Hepatocyte (in vitro differentiated cells): Measurements from ENCODE around the gene RAB37. TPM values are rescaled to one million over a fixed set of nuclear protein-coding genes. Genes with fewer than 3 reads are reported as not detected.

Experiments used
- DNase-seq: peaks from one replicate; pipeline ENCODE4 v3.0.0-alpha.2; 2016; ENCODE audit warnings: low spot score
- H2AFZ ChIP-seq: fragments of 200-600 bp; sonication (generic); 2 replicates; pipeline ENCODE4 v1.6.0; 2016; ENCODE audit warnings: antibody characterized with exemption, mild to moderate bottlenecking
- H3K27ac ChIP-seq: fragments of 200-600 bp; sonication (generic); 2 replicates; pipeline ENCODE4 v1.5.1; 2016; ENCODE audit warnings: mild to moderate bottlenecking
- H3K27me3 ChIP-seq: fragments of 200-600 bp; sonication (generic); 2 replicates; pipeline ENCODE4 v1.6.1; 2016
- H3K36me3 ChIP-seq: fragments of 200-600 bp; sonication (generic); replicated peaks from 2 replicates; pipeline ENCODE4 v1.5.1; 2016; ENCODE audit warnings: low read depth; ENCODE audit not compliant: insufficient read depth
- H3K4me1 ChIP-seq: fragments of 200-600 bp; sonication (generic); 2 replicates; pipeline ENCODE4 v1.5.1; 2016; ENCODE audit warnings: mild to moderate bottlenecking, moderate library complexity; ENCODE audit not compliant: insufficient read depth
- H3K4me2 ChIP-seq: fragments of 200-600 bp; sonication (generic); 2 replicates; pipeline ENCODE4 v1.6.0; 2016
- H3K4me3 ChIP-seq: fragments of 200-600 bp; sonication (generic); 2 replicates; pipeline ENCODE4 v1.5.1; 2016; ENCODE audit warnings: mild to moderate bottlenecking
- H3K79me2 ChIP-seq: fragments of 200-600 bp; sonication (generic); 2 replicates; pipeline ENCODE4 v1.6.0; 2017; ENCODE audit warnings: mild to moderate bottlenecking
- H3K9me2 ChIP-seq: fragments of 200-600 bp; sonication (generic); replicated peaks from 2 replicates; pipeline ENCODE4 v1.6.0; 2017; ENCODE audit warnings: mild to moderate bottlenecking; ENCODE audit not compliant: insufficient read depth
- H3K9me3 ChIP-seq: fragments of 200-600 bp; sonication (generic); 2 replicates; pipeline ENCODE4 v1.5.1; 2016; ENCODE audit warnings: low read depth, mild to moderate bottlenecking
- H4K20me1 ChIP-seq: fragments of 200-600 bp; sonication (generic); 2 replicates; pipeline ENCODE4 v1.6.0; 2016; ENCODE audit warnings: mild to moderate bottlenecking; ENCODE audit not compliant: insufficient read depth, poor library complexity, severe bottlenecking
- CTCF ChIP-seq: fragments of 200-600 bp; sonication (generic); IDR thresholded peaks from 2 replicates; pipeline ENCODE4 v1.5.1; 2016; ENCODE audit warnings: antibody characterized with exemption, mild to moderate bottlenecking; ENCODE audit not compliant: poor library complexity
- EZH2 ChIP-seq: fragments of 200-600 bp; sonication (generic); IDR thresholded peaks from 2 replicates; pipeline ENCODE4 v1.6.1; 2016; ENCODE audit warnings: antibody characterized with exemption, mild to moderate bottlenecking, borderline replicate concordance
- EZH2phosphoT487 ChIP-seq: fragments of 200-600 bp; sonication (generic); IDR thresholded peaks from one replicate; pipeline ENCODE4 v1.6.1; 2018; ENCODE audit warnings: antibody characterized with exemption, mild to moderate bottlenecking, low read depth, moderate library complexity; ENCODE audit not compliant: unreplicated experiment, severe bottlenecking
- WGBS: methylation state at CpG from one replicate; pipeline ENCODE4 v1.1.6; 2016; ENCODE audit warnings: low lambda C conversion rate; ENCODE audit errors: missing lambda C conversion rate; 5-methylcytosine and 5-hydroxymethylcytosine counted together
- polyA plus RNA-seq: library from polyadenylated mRNA; unstranded; fragments of >200 nt; fragmentation: Nextera tagmentation; extraction: Ambion mirVana; gene quantifications from 2 replicates; pipeline ENCODE4 v1.2.1, GENCODE V29; 2016
- total RNA-seq: library from RNA; depleted of rRNA; stranded (reverse); fragments of >200 nt; gene quantifications from 2 replicates; pipeline ENCODE4 v1.2.3, GENCODE V29; 2014

Gene RAB37
- total and polyA plus RNA-seq, 2 experiments from 2014 or later, result 6.1 to 7.0 TPM

GRCh38 chr17:74769266-74769855, 32.3 kb downstream of the RAB37 start:
- Histone ChIP-seq H3K9me3 (no peaks in the 10 kb centered on the region), H3K27ac (peak overlapping the region; percentile 14), H3K9me2 (no peaks in the 10 kb centered on the region), H2AFZ (no peak overlapping the region), H3K4me2 (peak overlapping the region; percentile 41), H3K36me3 (no peaks in the 10 kb centered on the region), H3K79me2 (peaks cover 35% of the 10 kb centered on the region), H3K27me3 (no peaks in the 10 kb centered on the region), H3K4me3 (no peak overlapping the region), H3K4me1 (peaks cover 49% of the 10 kb centered on the region), H4K20me1 (peaks cover 2% of the 10 kb centered on the region)
- 77% methylated on average over 6 of the region's 6 CpGs for WGBS
- DNase-seq, result no peak
- no peak for TF ChIP-seq EZH2phosphoT487
- TF ChIP-seq EZH2, result no peak
- TF ChIP-seq CTCF, result no peak

GRCh38 chr17:74769856-74770497, 32.9 kb downstream of the RAB37 start:
- peaks cover 33% of the 10 kb centered on the region for H3K79me2 ChIP-seq
- no peaks in the 10 kb centered on the region for H3K27me3 ChIP-seq
- no peak overlapping the region for H2AFZ ChIP-seq
- H3K4me1 ChIP-seq, result peaks cover 43% of the 10 kb centered on the region
- H3K27ac ChIP-seq, result peak overlapping the region; percentile 14
- no peaks in the 10 kb centered on the region for H3K9me3 ChIP-seq
- H3K9me2 ChIP-seq, result no peaks in the 10 kb centered on the region
- 73% methylated on average over 5 of the region's 5 CpGs for WGBS
- DNase-seq, result no peak
- TF ChIP-seq EZH2phosphoT487 (no peak), CTCF (no peak), EZH2 (no peak)
- no peaks in the 10 kb centered on the region for H3K36me3 ChIP-seq
- H3K4me3 ChIP-seq, result no peak overlapping the region
- H3K4me2 ChIP-seq, result peak overlapping the region; percentile 41
- peaks cover 2% of the 10 kb centered on the region for H4K20me1 ChIP-seq

GRCh38 chr17:74770498-74771318, 33.7 kb downstream of the RAB37 start:
- Histone ChIP-seq H3K4me2 (no peak overlapping the region), H3K4me1 (peaks cover 43% of the 10 kb centered on the region), H2AFZ (no peak overlapping the region), H3K27me3 (no peaks in the 10 kb centered on the region), H3K9me3 (no peaks in the 10 kb centered on the region), H3K27ac (peak overlapping the region; percentile 18), H3K36me3 (no peaks in the 10 kb centered on the region), H3K4me3 (no peak overlapping the region), H4K20me1 (no peaks in the 10 kb centered on the region), H3K79me2 (peaks cover 33% of the 10 kb centered on the region), H3K9me2 (no peaks in the 10 kb centered on the region)
- DNase-seq, result peak; percentile 87
- 56% methylated on average over 16 of the region's 16 CpGs for WGBS
- no peak for TF ChIP-seq EZH2phosphoT487
- TF ChIP-seq CTCF, result peak; percentile 79
